ENCODE data around the gene RETN.
A peak's percentile ranks its signal among the peaks of the same experiment; 100 is the strongest.

Gene RETN, protein sequence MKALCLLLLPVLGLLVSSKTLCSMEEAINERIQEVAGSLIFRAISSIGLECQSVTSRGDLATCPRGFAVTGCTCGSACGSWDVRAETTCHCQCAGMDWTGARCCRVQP

DNA sequence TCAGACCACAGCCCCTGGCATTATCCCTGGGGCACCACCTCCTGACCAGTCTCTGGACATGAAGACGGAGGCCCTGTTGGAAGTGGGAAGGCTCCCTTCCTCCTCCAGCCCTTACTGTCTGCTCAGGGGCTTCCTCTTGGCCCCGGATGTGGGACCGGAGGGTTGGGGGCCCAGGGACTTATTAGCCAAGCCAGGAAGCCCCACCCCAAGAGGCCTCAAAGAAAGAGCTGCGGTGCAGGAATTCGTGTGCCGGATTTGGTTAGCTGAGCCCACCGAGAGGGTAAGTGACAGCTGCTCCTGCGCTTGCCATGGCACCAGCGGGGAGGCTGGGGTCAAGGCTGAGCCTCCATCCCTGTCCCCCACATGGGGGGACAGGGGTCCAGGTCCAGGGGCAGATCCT, at the start of gene RETN:
Gene RETN, plus strand, starts transcription at position 208 of the 400 bp plus-strand sequence. CDS start 278 bp downstream, outside the sequence.
- H3K36me3 Mint-ChIP-seq = no peaks in the 10 kb centered on the region
- H3K9me3 Mint-ChIP-seq = no peaks in the 10 kb centered on the region
- peak within 1 kb of the TSS; percentile 20 for H3K4me3 Mint-ChIP-seq
- H3K27me3 Mint-ChIP-seq = peaks cover 17% of the 10 kb centered on the region
- peaks cover 12% of the 10 kb centered on the region for H3K4me1 Mint-ChIP-seq
- no peak within 1 kb of the TSS for H3K27ac Mint-ChIP-seq

DNA sequence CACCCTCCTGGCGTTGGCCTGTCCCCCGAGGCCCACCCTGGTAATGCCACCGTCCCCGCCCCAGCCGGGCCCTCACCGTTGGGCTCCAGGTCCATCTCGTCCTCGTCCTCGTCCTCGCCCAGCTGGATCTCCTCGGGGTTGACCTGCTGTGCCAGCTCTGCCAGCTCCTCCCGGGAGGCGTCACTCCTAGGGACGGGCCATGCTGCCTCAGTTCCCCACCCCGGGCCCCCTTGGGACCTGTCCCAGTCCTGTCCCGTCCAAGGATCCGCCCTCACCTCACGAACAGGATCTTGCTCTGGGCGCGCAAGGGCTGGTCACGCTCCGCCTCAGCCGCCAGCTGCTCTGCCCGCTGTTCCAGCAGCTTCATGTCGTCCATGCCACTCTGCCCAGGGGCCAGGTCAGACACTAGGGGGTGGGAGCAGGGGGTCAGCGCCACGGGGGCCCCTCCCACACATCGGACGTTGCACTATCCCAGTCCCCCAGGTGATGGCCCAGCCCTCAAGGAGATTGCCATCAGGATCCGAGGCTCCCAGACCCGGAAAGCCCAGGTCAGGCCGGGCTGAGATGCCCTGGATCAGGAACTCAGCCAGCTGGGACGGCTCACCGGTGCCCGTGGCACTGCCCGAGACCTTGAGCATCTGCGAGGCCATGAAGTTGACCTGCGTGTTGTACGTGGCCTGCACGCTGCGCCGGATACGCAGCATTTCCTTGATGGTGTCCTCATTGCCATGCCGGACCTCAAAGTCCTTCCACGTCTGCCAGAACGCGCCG, 49.0 kb upstream of the RETN start:
- H3K36me3 Mint-ChIP-seq = peaks cover 14% of the 10 kb centered on the region
- no peaks in the 10 kb centered on the region for H3K9me3 Mint-ChIP-seq
- no peaks in the 10 kb centered on the region for H3K27me3 Mint-ChIP-seq
- no peak overlapping the region for H3K4me3 Mint-ChIP-seq
- peaks cover 4% of the 10 kb centered on the region for H3K4me1 Mint-ChIP-seq
- no peak overlapping the region for H3K27ac Mint-ChIP-seq

DNA sequence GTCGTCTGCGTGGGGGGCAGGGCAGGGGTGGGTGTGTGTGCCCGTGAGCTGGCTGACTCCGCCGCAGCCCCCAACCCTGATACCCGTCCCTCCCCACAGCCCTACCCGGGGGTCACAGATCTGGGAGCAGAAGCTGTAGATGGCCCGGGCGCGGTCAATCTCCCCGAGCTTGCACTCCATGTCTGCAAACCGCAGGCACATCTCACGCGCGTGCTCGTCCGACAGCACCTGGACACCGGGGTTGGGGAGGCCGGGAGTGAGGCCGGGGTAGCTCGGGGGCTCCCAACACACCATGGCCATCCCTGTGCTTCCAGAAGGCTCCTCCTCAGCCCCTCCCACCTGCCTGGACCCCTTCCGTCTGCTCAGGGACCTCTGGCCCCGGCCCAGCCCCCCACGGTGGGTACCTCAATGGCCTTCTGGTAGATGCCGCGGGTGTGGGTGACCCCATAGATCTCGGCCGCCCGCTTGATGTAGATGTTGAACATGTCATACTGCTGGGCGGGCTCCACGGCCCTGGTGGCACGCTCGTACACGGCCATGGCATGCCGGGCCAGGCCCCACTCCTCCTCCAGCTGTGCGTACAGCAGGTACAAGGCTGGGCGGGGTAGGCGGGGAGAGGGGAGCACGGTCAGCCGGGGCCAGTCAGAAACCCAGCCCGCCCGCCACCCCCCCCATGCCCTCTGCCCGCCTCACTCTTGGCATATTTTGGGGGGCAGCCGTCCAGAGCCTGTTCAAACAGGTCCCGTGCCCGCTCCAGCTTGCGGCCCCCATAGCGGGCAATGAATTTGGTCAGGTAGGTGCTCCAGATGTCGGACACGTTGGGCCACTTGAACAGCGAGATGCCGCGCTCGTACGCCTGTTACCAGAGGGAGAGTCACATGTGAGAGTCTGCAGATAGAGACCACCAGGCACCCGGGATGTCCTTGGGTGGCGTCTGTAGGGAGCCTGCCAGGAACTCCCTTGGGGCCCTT, 48.1 kb upstream of the RETN start:
- Mint-ChIP-seq H3K27ac (no peak overlapping the region), H3K9me3 (no peaks in the 10 kb centered on the region), H3K4me1 (peaks cover 4% of the 10 kb centered on the region), H3K4me3 (no peak overlapping the region), H3K27me3 (no peaks in the 10 kb centered on the region), H3K36me3 (peaks cover 14% of the 10 kb centered on the region)

DNA sequence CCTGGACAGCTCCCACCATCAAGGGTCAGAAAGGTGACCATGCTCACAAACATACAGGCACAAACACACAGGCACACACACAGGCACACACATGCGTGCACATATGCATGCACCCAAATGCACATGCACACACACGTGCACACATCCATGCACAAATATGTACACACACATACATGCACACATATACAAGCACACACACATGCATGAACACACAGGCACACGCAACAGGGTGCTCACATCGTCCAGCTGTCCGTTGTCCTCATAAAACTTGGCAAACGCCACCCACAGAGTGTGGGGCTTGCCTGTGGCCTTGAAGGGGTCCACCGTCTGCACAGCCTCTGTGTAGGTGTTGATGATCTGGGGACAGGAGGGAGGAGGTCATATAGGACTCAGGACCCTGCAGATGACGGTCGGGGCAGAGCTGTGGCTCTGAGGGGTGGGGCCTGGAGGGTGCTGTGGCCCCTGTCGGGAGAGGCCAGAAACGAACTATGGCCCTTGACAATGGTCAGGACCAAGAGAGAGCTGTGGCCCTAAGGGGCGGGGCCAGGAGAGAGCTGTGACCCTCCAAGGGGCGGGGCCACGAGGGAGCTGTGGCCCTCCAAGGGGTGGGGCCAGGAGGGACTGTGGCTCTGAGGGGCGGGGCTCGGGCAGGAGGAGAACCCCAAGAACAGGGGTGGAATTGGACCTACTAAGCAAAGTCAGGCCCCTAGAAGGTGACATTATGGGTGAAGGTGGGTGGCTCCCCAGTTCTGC, 45.7 kb upstream of the RETN start:
- Mint-ChIP-seq H3K4me3 (no peak overlapping the region), H3K27me3 (no peaks in the 10 kb centered on the region), H3K36me3 (peaks cover 15% of the 10 kb centered on the region), H3K4me1 (peaks cover 16% of the 10 kb centered on the region), H3K27ac (no peak overlapping the region), H3K9me3 (no peaks in the 10 kb centered on the region)

DNA sequence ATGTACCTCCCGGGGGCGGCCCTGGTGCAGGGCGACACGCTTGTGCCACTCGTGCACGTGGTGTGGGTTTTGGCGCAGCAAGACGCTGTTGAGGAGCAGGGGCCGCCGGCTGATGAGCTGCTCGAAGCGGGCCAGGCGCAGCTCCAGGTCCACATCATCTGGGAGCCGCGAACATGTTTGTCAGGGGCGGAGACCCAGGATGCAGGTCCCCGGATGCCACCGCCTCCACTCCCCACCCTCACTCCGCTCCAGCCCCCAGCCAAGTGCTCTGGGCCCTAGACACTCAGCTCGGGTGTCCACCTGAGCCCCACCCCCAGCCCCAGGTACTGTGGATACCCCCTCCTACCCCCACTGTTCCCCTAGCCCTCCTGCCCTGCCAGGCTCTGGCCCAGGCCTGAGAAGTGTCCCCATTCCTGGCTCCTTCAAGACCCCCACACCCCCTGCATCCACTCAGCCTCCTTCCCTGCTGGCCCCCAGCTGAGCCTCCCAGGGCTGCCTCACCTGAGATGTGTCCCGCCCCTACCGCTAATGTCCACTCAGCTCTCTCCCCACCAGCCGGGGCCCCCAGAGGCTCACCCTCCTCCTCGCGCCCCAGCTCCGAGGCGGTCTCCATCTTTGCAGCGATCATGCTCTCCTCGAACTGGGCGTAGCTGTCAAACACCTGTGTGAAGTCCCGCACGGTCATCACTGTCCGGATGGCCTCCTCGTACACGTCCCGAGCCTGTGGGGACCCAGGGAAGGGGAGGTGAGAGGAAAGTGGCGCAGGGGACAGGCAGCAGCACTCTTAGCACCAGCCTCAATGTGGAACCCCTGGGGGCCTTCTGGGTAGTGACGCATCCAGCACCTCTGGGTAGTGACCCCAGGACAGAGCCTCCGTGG, 44.9 kb upstream of the RETN start:
- no peak overlapping the region for H3K4me3 Mint-ChIP-seq
- H3K36me3 Mint-ChIP-seq = peaks cover 7% of the 10 kb centered on the region
- peaks cover 24% of the 10 kb centered on the region for H3K4me1 Mint-ChIP-seq
- no peaks in the 10 kb centered on the region for H3K27me3 Mint-ChIP-seq
- H3K27ac Mint-ChIP-seq = no peak overlapping the region
- H3K9me3 Mint-ChIP-seq = no peaks in the 10 kb centered on the region

DNA sequence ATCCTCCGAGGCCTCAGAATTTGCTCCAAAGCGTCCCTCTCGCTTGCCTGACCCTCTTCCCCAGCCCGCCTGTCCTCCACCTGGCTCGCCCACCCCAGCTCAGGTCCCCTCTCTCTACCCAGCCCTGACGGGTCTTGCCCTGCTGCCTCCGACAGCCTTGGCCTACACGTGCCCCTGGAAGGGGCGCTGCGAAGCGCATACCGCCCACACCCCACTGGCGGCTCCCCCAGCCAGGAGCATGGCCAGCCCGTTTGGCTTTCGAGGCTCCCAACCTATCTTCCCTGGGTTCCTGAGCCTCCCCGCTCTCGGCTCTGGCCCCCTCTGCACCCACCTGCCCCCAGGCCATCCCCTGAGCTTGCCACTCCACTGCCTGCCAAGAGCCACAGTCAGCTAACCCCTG, 44.0 kb upstream of the RETN start:
- peaks cover 14% of the 10 kb centered on the region for H3K36me3 Mint-ChIP-seq
- no peak overlapping the region for H3K4me3 Mint-ChIP-seq
- no peak overlapping the region for H3K27ac Mint-ChIP-seq
- H3K4me1 Mint-ChIP-seq = peaks cover 33% of the 10 kb centered on the region
- H3K27me3 Mint-ChIP-seq = no peaks in the 10 kb centered on the region
- no peaks in the 10 kb centered on the region for H3K9me3 Mint-ChIP-seq

DNA sequence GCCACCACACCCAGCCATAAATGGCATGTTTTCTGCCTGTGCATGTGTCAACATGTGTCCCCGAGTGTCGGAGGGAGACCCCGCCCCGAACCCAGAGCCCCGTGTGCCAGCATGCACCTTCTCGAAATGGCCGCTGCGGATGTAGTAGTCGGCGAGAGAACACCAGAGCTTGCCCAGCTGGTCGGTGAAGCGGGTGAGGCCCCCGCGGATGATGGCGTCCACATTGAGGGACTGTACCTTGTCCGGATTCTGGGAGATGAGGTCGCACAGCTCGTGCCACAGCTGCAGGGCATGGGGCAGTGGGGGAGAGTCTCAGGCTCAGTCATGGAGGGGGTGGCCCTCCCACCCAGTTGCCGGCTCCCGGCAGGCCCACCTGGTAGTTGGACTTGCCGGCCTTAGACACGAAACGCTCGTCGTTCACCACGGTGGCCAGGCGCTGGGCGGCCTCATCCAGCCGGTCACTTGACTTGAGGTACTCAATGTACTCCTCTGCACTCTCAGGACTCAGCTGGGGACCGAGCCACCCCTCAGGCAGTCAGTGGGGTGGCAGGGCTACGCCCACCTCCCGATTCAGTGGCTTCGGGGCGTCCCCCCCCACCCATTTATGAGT, 43.0 kb upstream of the RETN start:
- no peak overlapping the region for H3K4me3 Mint-ChIP-seq
- no peak overlapping the region for H3K27ac Mint-ChIP-seq
- H3K4me1 Mint-ChIP-seq = peaks cover 42% of the 10 kb centered on the region
- no peaks in the 10 kb centered on the region for H3K9me3 Mint-ChIP-seq
- H3K27me3 Mint-ChIP-seq = no peaks in the 10 kb centered on the region
- H3K36me3 Mint-ChIP-seq = peaks cover 14% of the 10 kb centered on the region

DNA sequence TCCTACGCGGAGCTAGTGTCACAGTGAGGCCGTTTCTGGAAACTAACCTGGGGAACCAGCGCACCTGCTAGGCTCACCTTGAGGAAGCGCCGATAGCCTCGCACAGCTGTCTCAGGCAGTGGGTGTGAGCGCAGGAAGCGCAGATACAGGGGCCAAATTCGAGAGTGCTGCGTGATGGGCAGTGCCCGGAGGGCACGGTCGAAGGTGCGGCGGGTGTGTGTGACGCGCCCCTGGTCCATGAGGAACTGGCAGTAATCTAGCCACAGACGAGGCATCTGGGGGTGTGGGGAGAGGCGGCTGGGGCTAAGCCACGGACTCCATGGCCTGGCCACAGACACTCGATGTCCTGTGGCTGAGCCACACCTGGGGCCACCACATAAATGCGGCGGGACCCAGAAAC, 41.7 kb upstream of the RETN start:
- Mint-ChIP-seq H3K27ac (no peak overlapping the region), H3K4me3 (peak overlapping the region; percentile 11), H3K4me1 (peaks cover 44% of the 10 kb centered on the region), H3K9me3 (no peaks in the 10 kb centered on the region), H3K36me3 (peaks cover 14% of the 10 kb centered on the region), H3K27me3 (no peaks in the 10 kb centered on the region)

DNA sequence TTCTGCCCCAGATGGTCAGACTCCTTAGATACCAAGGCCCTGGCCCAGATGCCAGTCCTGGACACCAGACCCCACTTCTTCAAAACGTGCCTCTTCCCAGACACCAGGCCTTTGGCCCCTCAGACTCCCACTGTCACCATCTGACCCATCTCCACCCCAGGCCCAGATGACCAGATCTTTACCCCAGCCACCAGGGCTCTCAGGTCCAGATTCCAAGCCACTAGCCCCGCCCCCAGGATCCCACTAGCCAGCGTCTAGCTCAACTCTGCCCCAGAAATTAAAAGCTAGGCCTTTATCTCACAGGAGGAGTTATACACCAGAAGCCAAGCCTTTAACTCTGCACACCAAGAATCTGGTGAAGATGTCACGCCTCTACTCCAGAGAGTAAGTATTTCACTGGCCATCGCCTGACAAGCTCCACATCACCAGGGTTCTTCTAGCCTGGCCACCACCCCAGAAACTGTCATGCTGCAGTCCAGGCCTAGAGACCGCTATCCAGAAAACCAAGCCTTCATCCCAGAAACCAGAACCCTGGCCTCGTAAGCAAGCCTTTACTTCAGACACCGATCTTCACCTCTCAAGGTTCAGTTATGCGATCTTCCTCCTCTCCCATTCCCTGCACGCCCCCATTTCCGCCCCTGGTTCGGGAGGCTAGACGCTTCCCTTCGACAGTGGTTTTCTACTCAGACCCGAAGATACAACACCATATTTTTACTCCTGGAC, 40.1 kb upstream of the RETN start:
- H3K4me1 Mint-ChIP-seq = peaks cover 41% of the 10 kb centered on the region
- H3K36me3 Mint-ChIP-seq = peaks cover 9% of the 10 kb centered on the region
- peak overlapping the region; percentile 99 for H3K27ac Mint-ChIP-seq
- H3K4me3 Mint-ChIP-seq = peak overlapping the region; percentile 99
- no peaks in the 10 kb centered on the region for H3K27me3 Mint-ChIP-seq
- no peaks in the 10 kb centered on the region for H3K9me3 Mint-ChIP-seq

DNA sequence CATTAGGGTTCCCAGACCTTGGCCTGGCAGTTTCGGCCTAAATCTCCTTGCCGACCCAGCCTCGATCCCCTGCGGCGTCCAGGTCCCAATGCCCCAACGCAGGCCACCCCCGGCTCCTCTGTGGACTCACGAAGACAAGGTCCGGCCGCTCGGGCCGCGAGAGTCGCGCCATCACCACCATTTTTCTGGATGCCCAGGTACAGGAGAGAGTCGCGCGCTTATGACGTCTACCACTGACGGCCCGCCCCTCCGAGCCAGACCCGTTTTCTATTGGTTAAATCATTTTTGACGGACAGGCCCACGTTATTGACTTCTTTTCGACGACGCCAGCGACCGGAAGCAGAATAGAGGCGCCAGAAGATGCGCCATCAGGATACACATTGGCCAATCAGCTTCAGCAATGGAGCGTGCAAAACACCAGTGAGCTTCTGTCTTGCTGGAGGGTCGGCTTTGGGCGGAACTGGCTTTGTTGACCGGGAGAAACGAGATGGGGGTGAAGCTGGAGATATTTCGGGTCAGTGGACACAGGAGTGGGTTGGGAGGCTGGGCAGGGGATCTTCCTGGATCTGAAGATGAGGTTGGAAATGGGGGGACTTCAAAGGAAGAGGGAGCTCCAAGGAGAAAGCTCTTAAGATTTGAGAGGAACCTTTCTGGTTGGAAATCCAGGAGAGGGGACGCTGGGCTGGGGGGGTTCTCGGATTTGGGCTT, 39.3 kb upstream of the RETN start, which contains the start of the genes PET100 and XAB2:
Gene PET100, plus strand, starts transcription at position 447 of the 708 bp plus-strand sequence. Its CDS starts 41 bp downstream, at position 488.
Gene XAB2, minus strand, starts transcription at position 199 of the 708 bp plus-strand sequence. Its CDS starts 18 bp downstream, at position 181.
- no peaks in the 10 kb centered on the region for H3K27me3 Mint-ChIP-seq

DNA sequence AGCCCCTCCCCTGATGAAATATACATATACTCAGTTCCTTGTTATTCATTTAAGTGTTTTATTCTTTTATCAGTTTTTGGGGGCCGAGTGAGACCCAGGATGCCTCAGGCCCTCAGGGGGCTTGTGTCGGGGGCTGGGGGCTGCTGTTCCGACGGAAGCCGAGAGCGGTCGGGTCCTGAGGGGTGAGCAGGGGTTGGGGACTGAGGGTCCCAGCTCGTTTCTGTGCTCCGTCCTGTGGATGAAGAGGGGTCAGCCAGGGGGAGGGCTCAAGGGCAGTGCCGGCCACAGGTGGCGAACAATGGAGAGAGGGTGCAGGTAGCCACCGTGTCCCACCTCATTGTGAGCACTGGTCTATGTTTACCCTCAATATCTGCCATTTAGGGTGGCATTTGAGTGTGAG, 37.3 kb upstream of the RETN start:
- Mint-ChIP-seq H3K4me1 (peaks cover 46% of the 10 kb centered on the region), H3K4me3 (peak overlapping the region; percentile 30)

More for the DNA sequence above, 39.3 kb upstream of the RETN start, which contains the start of the genes PET100 and XAB2:
- Mint-ChIP-seq H3K9me3 (no peaks in the 10 kb centered on the region), H3K27ac (peak within 1 kb of the TSS; percentile 99), H3K4me3 (peak within 1 kb of the TSS; percentile 99), H3K4me1 (peaks cover 41% of the 10 kb centered on the region), H3K36me3 (peaks cover 9% of the 10 kb centered on the region)

DNA sequence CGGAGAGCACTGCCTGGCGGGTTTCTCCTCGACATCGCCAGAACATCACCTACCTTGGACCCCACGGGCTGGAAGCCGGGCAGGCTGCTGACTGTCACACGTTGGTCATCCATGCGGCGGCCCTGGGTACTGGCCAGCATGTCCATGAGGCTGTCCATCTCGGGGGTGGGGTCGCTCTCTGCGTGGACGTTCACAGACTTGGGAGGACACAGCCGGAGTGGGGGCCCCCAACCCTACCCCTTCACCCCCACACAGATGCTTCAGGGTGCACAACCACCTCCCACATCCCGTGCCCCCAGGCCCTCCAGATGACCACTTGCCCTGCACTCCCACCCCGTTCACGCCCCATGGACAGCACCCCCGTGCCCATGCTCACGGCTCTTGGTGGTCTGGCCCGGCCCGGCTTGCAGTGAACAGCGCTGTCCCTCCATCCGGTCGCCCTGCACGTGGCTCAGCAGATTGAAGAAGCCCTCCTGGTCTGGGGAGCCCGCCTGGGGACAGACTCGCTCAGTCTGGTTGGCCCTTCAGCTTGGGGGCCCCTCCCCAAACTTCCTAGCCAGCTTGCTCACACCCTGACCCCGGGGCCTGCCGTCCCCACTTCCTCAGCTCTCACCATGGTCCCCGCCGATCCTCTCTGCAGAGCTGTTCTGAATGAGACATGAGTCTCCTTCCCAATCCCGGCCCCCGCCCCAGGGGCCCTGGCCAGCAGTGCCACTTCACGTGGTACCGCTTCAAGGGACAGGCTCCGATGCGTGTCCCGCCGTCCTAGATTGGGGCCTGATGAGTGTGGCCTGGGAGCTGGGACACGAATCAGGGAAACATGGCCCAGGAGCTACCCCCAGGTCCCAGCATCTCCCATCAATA, 36.3 kb upstream of the RETN start:
- H3K9me3 Mint-ChIP-seq = no peaks in the 10 kb centered on the region
- peaks cover 7% of the 10 kb centered on the region for H3K36me3 Mint-ChIP-seq
- no peaks in the 10 kb centered on the region for H3K27me3 Mint-ChIP-seq
- H3K4me3 Mint-ChIP-seq = no peak overlapping the region
- peaks cover 43% of the 10 kb centered on the region for H3K4me1 Mint-ChIP-seq
- H3K27ac Mint-ChIP-seq = no peak overlapping the region

More for the DNA sequence above, 37.3 kb upstream of the RETN start:
- no peaks in the 10 kb centered on the region for H3K27me3 Mint-ChIP-seq
- peaks cover 9% of the 10 kb centered on the region for H3K36me3 Mint-ChIP-seq
- H3K27ac Mint-ChIP-seq = no peak overlapping the region
- no peaks in the 10 kb centered on the region for H3K9me3 Mint-ChIP-seq

Measured in activated naive CD4-positive, alpha-beta T cell treated with anti-CD3 and anti-CD28 coated beads, Interleukin-2, amount 50 U/mL, for 24 hours (primary cell).